Thyroid gland (tissue), 4 donors: ENCODE measurements around the gene CAMK1D.

Experiments used
- CTCF ChIP-seq, 6 experiments: fragments of 200-600 bp in 3 of 6; fragments of 450-650 bp in 3 of 6; sonication (generic) in 3 of 6; IDR thresholded peaks; one replicate each; pipeline ENCODE4 v1.5.1; 2016 to 2019; ENCODE audit warnings: antibody characterized with exemption in 6 of 6, mild to moderate bottlenecking in 2 of 6, inconsistent platforms in 1 of 6, moderate library complexity in 1 of 6
- POLR2A ChIP-seq, 2 donors: fragments of 450-650 bp; IDR thresholded peaks; one replicate each; pipeline ENCODE4 v1.6.1; 2017; ENCODE audit warnings: antibody characterized with exemption in 2 of 2, mild to moderate bottlenecking in 2 of 2, moderate library complexity in 1 of 2

- TF ChIP-seq CTCF (IDR thresholded peaks at IDR 0.05), result no peak
- TF ChIP-seq POLR2A (IDR thresholded peaks at IDR 0.05), result no peak
Observed at GRCh38 chr10:12357525-12358151, 8.3 kb downstream of the CAMK1D start.
